Measurements from ENCODE around the gene UBQLN2. TPM values are rescaled to one million over a fixed set of nuclear protein-coding genes. Genes with fewer than 3 reads are reported as not detected.
"Not testable (repeated sequence)": the region's sequence is repeated elsewhere in the genome, so short reads cannot be mapped to it uniquely, and the experiment has no call there.

Gene UBQLN2
- total RNA-seq = 10 to 100 TPM; 27.9 to 28.8 TPM
- long read RNA-seq, full-length matches to known transcripts = 27 of 27 reads
- long read RNA-seq, partial matches to known transcripts = 0 of 27 reads
- long read RNA-seq, other reads (novel, unspliced or antisense) = 0 of 27 reads

DNA sequence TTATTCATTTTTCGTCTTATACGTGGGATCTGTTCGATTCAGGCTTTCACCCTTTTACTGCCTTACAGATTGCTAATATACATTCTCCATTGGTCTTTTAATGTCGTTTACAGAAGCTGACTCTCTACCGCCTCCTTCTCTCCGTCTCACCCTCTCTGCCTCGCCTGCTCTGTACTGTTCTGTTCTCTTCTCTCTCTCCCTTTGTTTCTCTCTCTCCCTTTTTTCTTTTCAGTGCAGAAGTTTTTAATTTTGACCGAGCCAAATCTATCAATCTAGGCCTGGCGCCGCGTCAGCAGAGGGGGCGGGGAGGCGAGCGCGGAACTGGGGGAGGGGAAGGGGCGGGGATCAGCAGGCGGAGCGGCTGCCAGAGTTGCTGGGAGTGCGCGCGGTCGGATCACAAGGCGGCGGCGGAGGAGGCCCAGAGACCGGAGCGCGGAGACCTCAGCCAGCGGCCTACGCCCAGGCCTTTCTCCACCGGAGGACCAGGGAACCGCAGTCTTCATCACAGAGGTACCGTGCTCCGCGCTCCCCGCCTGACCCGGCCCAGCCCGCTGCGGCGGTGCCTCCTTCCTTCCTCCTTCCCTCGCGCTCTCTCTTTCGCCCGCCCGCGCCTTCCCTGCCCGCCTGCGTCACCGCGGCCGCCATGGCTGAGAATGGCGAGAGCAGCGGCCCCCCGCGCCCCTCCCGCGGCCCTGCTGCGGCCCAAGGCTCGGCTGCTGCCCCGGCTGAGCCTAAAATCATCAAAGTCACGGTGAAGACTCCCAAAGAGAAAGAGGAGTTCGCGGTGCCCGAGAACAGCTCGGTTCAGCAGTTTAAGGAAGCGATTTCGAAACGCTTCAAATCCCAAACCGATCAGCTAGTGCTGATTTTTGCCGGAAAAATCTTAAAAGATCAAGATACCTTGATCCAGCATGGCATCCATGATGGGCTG is at the start of gene UBQLN2:
UBQLN2 (plus strand) TSS at position 397 of the 931 bp plus-strand sequence; CDS start at position 644, 247 bp downstream.
- peak; percentile 95 to 98 for ATAC-seq
- intact Hi-C loops (cut with DNase I) = no loop called here
- DNase-seq = peak; percentile 84

DNA sequence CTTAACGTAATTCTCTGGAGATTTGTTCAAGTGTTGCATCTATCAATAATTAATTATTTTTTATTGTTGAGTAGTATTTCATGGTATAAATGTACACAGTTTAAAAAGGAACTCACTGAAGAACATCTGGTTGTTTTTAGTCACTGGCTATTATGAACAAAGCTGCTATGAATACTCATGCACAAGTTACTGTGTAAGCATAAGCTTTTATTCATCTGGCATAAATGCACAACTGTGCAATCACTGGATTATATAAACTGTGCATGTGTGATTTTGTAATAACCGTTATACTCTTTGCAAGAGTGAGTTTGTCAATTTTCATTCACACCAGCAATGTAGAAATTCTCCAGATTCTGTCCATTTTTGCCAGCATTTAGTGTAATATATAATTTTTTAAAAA is 43.8 kb upstream of the UBQLN2 start:
- DNase-seq = no peak
- intact Hi-C loops (cut with DNase I) = no loop called here
- no peak for ATAC-seq

DNA sequence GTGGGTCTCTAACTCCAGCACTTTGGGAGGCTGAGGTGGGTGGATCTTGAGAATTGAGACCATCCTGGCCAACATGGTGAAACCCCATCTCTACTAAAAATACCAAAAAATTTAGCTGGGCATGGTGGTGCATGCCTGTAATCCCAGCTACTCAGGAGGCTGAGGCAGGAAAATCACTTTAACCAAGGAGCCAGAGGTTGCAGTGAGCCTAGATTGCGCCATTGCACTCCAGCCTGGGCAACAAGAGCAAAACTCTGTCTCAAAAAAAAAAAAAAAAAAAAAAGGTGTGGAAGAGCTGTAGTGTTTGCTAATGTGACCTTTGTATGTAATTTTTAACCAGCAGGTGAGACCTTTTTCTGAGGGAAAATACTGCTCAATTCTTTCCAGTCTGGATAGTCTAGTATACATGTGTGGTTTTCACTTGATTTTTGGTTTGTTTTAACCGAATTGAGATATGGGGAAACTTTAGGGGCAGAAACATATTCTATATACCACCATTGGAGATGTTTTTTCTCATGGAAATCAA is 33.9 kb upstream of the UBQLN2 start:
- ATAC-seq; intact Hi-C loops (cut with DNase I); DNase-seq: not testable (repeated sequence)

DNA sequence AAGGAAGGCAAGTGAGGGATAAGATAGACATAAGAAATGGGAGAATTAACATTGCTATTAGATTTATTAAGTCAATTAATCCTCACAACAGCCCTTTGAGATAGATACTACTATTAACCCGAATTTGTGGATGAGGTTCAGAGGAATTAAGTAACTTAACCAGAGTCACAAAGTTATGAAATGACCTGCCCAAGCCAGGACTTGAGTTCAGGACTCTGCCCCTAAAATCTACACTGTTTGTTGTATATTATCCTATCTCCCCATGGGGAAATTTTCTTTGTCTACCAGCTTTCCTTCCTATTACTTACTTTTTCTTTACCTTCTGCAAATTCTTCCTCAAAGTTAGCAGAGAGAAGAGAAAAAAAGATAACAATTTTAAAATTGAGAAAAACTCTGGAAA is 33.4 kb upstream of the UBQLN2 start:
- no peak for DNase-seq
- intact Hi-C loops (cut with DNase I) = no loop called here
- no peak for ATAC-seq

DNA sequence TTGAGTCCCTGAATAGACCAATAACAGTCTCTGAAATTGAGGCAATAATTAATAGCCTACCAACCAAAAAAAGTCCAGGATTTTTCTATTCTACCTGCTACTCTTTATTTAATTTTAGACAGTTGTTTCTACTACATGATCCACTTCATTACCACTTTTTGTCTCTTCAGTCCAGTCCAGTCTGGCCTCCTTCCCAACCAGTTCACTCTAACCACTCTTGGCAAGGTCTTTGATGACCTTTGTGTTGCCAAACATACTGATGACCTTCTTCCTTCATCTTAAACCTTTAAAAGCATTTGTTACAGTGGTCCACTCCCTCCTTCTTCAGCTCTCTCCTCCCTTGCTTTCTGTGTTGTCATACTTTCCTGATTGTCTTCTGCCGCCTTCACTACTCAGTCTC is 12.8 kb upstream of the UBQLN2 start:
- intact Hi-C loops (cut with DNase I) = no loop called here
- ATAC-seq = no peak

DNA sequence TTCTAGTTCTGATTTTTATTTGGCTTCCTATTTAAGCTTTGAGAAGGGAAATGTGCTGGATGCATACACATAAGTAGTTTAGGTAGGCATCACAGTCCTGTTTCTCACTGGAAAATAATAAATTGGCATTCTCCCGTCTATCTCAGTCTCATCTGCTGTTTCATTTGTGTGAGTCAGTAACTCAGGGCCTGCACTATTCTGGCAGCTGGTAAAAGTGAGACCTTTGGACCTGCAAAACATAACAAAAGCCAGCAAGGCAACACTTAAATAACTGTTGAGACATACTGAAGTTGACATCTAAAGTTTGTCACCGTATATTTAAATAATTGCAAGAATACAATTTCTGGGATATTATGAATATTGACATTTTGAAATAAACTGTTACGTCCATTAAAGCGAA is 8.6 kb upstream of the UBQLN2 start:
- intact Hi-C loops (cut with DNase I) = no loop called here
- no peak for DNase-seq
- no peak for ATAC-seq

More for the DNA sequence above, 12.8 kb upstream of the UBQLN2 start:
- DNase-seq = no peak

DNA sequence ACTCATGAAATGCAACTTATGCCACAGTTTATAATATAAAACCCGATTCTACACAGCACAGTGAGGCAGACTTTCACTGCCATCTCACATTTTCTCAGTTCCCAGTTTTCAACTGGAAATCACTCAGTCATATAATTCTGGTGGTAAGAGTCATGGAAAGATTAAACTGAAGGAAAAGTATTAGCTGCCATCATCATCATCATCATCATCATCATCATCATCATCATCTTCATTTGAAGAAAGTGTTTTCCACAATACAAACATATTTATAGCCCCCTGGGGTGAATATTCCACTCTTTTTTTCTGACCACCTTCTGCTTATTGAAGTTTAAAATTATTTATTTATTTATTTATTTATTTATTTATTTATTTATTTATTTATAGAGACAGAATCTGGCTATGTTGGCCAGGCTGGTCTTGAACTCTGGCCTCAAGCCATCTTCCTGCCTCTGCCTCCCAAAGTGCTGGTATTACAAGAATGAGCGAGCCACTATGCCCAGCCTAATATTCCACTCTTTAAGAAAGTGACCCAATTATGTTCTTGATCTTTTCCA is 6.0 kb upstream of the UBQLN2 start:
- intact Hi-C loops (cut with DNase I) = no loop called here
- DNase-seq (no peak), ATAC-seq (no peak)

DNA sequence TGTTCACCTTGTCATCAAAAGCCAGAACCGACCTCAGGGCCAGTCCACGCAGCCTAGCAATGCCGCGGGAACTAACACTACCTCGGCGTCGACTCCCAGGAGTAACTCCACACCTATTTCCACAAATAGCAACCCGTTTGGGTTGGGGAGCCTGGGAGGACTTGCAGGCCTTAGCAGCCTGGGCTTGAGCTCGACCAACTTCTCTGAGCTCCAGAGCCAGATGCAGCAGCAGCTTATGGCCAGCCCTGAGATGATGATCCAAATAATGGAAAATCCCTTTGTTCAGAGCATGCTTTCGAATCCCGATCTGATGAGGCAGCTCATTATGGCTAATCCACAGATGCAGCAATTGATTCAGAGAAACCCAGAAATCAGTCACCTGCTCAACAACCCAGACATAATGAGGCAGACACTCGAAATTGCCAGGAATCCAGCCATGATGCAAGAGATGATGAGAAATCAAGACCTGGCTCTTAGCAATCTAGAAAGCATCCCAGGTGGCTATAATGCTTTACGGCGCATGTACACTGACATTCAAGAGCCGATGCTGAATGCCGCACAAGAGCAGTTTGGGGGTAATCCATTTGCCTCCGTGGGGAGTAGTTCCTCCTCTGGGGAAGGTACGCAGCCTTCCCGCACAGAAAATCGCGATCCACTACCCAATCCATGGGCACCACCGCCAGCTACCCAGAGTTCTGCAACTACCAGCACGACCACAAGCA is 898 bp downstream of the UBQLN2 start:
- intact Hi-C loops (cut with DNase I) = no loop called here
- DNase-seq (peak; percentile 23), ATAC-seq (peak; percentile 14 to 48)

DNA sequence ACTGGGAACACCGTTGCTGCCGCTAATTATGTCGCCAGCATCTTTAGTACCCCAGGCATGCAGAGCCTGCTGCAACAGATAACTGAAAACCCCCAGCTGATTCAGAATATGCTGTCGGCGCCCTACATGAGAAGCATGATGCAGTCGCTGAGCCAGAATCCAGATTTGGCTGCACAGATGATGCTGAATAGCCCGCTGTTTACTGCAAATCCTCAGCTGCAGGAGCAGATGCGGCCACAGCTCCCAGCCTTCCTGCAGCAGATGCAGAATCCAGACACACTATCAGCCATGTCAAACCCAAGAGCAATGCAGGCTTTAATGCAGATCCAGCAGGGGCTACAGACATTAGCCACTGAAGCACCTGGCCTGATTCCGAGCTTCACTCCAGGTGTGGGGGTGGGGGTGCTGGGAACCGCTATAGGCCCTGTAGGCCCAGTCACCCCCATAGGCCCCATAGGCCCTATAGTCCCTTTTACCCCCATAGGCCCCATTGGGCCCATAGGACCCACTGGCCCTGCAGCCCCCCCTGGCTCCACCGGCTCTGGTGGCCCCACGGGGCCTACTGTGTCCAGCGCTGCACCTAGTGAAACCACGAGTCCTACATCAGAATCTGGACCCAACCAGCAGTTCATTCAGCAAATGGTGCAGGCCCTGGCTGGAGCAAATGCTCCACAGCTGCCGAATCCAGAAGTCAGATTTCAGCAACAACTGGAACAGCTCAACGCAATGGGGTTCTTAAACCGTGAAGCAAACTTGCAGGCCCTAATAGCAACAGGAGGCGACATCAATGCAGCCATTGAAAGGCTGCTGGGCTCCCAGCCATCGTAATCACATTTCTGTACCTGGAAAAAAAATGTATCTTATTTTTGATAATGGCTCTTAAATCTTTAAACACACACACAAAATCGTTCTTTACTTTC is 1.8 kb downstream of the UBQLN2 start:
- DNase-seq = no peak
- no peak for ATAC-seq
- intact Hi-C loops (cut with DNase I) = no loop called here

DNA sequence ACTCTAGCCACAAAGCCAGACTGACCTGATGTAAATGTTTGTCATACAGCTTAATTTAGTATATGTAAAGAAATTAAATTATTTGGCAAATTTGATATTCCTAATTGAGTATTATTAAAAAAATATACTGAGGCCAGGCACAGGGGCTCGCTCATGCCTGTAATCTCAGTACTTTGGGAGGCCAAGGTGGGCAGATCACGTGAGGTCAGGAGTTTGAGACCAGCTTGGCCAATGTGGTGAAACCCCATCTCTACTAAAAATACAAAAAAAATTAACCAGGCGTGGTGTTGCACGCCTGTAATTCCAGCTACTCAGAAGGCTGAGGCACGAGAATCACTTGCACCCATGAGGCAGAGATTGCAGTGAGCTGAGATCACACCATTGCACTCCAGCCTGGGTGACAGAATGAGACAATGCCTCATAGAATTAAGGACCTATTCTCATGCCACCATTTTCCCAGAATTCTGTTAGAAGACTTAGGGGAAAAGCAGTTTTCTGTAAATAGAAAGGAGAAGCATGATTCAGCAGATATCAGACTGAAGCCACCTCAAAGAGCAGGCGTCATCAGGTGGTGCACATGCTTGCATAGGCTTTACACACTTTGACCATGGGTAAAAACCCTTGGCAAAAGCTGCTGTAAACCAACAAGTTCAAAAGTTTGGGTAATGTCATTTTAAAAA is 6.1 kb downstream of the UBQLN2 start:
- intact Hi-C loops (cut with DNase I) = no loop called here
- DNase-seq = no peak
- no peak for ATAC-seq

DNA sequence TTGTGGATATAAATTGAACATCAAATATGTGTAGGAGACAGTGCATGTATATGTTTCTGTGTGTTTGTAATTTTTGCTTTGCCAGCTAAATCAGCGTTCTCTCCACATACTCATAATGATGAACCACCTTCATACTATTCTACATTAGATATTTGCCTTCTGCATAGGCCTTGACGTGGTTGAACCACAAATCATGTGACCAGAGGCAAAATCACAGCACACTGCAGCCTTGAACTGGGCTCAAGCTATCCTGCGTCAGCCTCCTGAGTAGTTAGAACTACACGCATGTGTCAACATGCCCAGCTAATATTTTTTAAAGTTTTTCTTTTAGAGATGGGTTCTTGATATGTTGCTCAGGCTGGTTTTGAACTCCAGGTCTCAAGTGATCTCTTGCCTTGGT is 9.5 kb downstream of the UBQLN2 start:
- intact Hi-C loops (cut with DNase I) = no loop called here
- DNase-seq (no peak), ATAC-seq (no peak)

DNA sequence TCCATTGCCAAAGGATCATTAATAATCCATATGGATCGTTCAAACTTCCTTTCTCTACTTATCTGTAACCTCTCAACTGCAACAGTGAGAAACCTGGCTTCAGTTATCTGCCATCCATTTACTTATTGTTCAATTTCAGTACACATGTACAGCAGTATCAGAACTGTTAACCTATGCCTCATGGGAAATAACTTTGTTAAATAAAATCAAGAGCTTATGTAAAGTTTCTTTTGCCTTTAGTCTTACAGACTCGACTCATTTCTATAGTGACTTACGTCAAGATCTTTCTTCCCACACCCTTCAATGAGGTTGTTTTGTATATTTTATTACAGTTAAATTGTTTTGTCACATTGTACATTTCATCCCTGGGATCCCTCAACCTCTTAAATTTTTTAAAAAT is 11.4 kb downstream of the UBQLN2 start:
- intact Hi-C loops (cut with DNase I) = no loop called here
- no peak for DNase-seq
- no peak for ATAC-seq

DNA sequence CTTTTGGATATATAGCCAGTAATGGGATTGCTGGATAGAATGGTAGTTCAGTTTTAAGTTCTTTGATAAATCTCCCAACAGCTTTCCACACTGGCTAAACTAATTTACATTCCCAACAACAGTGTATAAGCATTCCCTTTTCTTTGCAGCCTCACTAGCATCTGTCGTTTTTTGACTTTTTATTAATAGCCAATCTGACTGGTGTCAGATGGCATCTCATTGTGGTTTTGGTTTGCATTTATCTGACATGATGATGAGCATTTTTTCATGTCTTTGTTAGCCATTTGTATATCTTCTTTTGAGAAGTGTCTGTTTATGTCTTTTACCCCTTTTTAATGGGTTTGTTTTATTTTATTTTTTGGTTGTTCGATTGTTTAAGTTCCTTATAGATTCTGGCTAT is 13.3 kb downstream of the UBQLN2 start:
- DNase-seq (no peak), ATAC-seq (no peak)
- intact Hi-C loops (cut with DNase I) = no loop called here

DNA sequence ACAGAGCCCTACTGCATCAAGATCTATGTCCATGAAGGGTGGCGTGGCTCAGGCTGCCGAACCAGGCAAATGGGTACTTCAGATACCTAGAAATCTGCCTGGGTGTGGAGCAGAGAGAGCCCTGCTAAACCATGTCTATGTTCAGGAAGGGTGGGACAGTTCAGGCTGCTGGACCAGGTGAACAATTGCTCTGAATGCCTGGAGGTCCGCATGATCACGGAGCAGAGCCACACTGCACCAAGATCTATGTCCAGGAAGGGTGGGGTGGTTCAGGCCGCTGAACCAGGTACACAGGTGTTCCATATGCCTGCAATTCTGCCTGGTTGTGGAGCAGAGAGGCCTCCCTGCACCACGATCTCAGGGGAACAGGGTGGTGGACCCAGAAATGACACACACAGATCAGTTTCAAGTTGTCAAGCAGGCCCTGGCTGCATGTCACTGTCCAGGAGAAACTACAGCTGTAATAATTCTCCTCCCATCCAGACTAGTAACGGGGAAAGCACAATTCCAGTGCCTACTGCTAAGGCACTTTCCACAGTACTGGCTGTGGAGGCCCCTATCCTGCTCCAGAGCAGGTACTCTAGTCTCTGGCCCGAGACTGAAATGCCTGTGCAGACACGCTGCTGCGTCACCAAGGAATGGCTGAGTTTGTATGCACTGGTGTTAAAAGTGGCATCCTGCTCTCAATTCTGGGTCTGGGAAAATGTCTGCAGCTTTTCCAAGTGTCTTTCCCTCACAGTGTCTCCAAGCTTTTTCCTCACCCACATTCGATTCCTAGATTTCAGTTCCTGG is 25.2 kb downstream of the UBQLN2 start:
- intact Hi-C loops (cut with DNase I) = no loop called here
- DNase-seq (no peak), ATAC-seq (no peak)

DNA sequence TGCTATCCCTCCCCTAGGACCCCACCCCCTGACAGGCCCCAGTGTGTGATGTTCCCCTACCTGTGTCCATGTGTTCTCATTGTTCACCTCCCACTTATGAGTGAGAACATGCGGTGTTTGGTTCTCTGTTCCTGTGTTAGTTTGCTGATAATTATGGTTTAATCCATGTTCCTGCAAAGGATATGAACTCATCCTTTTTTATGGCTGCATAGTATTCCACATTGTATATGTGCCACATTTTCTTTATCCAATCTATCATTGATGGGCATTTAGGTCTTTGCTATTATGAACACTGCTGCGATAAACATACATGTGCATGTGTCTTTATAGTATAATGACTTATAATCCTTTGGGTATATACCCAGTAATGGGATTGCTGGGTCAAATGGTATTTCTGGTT is 28.4 kb downstream of the UBQLN2 start:
- DNase-seq; intact Hi-C loops (cut with DNase I); ATAC-seq: not testable (repeated sequence)

DNA sequence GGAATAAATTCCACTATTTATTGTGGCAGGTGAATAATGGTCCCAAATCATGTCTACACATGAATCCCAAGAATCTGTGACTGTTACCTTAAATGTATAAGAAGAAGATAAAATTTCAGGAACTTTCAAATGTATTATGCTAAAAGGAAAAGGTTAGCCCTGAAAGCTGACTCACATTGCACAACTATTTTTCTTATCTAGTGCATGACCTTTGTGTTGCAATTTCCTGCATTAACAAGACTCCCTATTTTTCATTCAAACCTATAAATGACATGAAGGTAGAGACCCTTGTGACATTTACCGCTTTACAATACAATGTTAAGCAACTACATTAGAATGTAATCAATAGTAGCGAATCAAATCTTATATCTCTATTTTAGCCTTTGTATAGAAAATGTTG is 36.7 kb downstream of the UBQLN2 start:
- intact Hi-C loops (cut with DNase I) = no loop called here
- DNase-seq (no peak), ATAC-seq (no peak)

DNA sequence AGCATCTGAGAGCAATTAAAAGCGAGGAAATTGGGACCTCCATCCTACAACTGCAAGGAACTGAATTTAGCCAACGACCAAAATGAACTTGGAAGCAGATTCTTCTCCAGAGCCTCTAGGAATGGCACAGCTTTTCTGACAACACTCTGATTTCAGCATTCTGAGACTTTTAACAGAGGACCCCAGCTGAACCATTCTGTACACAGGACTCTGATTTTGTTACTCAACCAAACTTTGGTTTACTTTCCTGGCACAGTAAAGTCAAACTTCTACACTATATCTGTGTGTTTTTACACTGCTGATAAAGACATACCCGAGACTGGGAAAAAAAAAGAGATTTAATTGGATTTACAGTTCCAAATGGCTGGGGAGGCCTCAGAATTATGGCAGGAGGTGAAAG is 37.6 kb downstream of the UBQLN2 start:
- intact Hi-C loops (cut with DNase I) = no loop called here
- no peak for DNase-seq
- ATAC-seq = no peak
